ENCODE measurements around the gene LIPM.

DNA sequence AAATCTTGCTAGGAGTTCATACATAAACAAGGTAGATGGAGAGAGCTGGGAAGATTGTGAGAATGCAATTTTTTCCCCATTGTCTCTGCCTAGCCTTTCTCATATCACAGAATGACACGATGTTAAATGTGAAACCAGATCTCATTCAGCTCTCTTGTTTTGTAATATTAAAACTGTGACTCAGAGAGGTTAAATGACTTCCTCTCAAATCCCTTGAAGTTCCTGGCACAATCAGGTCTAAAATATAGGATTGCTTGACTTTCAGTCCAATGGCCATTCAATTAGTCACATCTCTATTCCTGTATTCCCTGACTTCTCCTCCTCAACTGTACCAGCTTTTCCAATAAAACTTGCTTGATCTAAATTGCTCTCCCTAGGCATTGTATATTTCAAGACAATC, 46.0 kb downstream of the LIPM start:
- TF ChIP-seq GATA2 (IDR thresholded peaks at IDR 0.05; ENCODE audit: low read depth, low read length) (no peak), GATA3 (IDR thresholded peaks at IDR 0.05; ENCODE audit: low read depth, low read length) (no peak)
